ENCODE data around the gene ZNF385B.

The ZNF385B gene

GRCh38 chr2:179857236-179857635 lies 4.2 kb downstream of the ZNF385B start:
- FAIRE-seq: no peak
- no peak for DNase-seq (ENCODE audit: insufficient read length, low spot score)

- FAIRE-seq (no peak), DNase-seq (ENCODE audit: insufficient read length, low spot score) (no peak)
Observed at GRCh38 chr2:179856205-179856604, 5.2 kb downstream of the ZNF385B start.

- no peak for FAIRE-seq
Observed at GRCh38 chr2:179855673-179856072, 5.7 kb downstream of the ZNF385B start.

GRCh38 chr2:179854891-179855290 lies 6.5 kb downstream of the ZNF385B start:
- DNase-seq (ENCODE audit: insufficient read length, low spot score) (no peak), FAIRE-seq (no peak)

More at GRCh38 chr2:179855673-179856072, 5.7 kb downstream of the ZNF385B start:
- no peak for DNase-seq (ENCODE audit: insufficient read length, low spot score)

GRCh38 chr2:179853108-179853507 lies 8.3 kb downstream of the ZNF385B start:
- FAIRE-seq (no peak), DNase-seq (ENCODE audit: insufficient read length, low spot score) (no peak)

- peak; percentile 28 for DNase-seq (ENCODE audit: insufficient read length, low spot score)
- FAIRE-seq: no peak
Observed at GRCh38 chr2:179850188-179850587, 11.2 kb downstream of the ZNF385B start.

- DNase-seq (ENCODE audit: insufficient read length, low spot score): no peak
- no peak for FAIRE-seq
Observed at GRCh38 chr2:179849719-179850118, 11.7 kb downstream of the ZNF385B start.

- DNase-seq (ENCODE audit: insufficient read length, low spot score): no peak
- no peak for FAIRE-seq
Observed at GRCh38 chr2:179843541-179843940, 17.9 kb downstream of the ZNF385B start.

- FAIRE-seq: no peak
- peak; percentile 24 for DNase-seq (ENCODE audit: insufficient read length, low spot score)
Observed at GRCh38 chr2:179842498-179843153, 18.8 kb downstream of the ZNF385B start.

- no peak for DNase-seq (ENCODE audit: insufficient read length, low spot score)
- no peak for FAIRE-seq
Observed at GRCh38 chr2:179840840-179841239, 20.6 kb downstream of the ZNF385B start.

GRCh38 chr2:179837408-179837807 lies 24.0 kb downstream of the ZNF385B start:
- DNase-seq (ENCODE audit: insufficient read length, low spot score) (peak; percentile 30), FAIRE-seq (no peak)

- FAIRE-seq: no peak
- DNase-seq (ENCODE audit: insufficient read length, low spot score): no peak
Observed at GRCh38 chr2:179830043-179830787, 31.2 kb downstream of the ZNF385B start.

GRCh38 chr2:179826297-179826696 lies 35.1 kb downstream of the ZNF385B start:
- FAIRE-seq (no peak), DNase-seq (ENCODE audit: insufficient read length, low spot score) (no peak)

GRCh38 chr2:179825494-179825893 lies 35.9 kb downstream of the ZNF385B start:
- FAIRE-seq (no peak), DNase-seq (ENCODE audit: insufficient read length, low spot score) (no peak)

GRCh38 chr2:179824961-179825360 lies 36.5 kb downstream of the ZNF385B start:
- DNase-seq (ENCODE audit: insufficient read length, low spot score): no peak
- no peak for FAIRE-seq

GRCh38 chr2:179822540-179822939 lies 38.9 kb downstream of the ZNF385B start:
- FAIRE-seq: no peak

GRCh38 chr2:179818546-179818945 lies 42.9 kb downstream of the ZNF385B start:
- FAIRE-seq (no peak), DNase-seq (ENCODE audit: insufficient read length, low spot score) (peak; percentile 4)

More at GRCh38 chr2:179822540-179822939, 38.9 kb downstream of the ZNF385B start:
- DNase-seq (ENCODE audit: insufficient read length, low spot score): no peak

GRCh38 chr2:179817181-179817841 lies 44.1 kb downstream of the ZNF385B start:
- DNase-seq (ENCODE audit: insufficient read length, low spot score): no peak
- peak; percentile 81 for FAIRE-seq

- no peak for DNase-seq (ENCODE audit: insufficient read length, low spot score)
- no peak for FAIRE-seq
Observed at GRCh38 chr2:179814050-179814449, 47.4 kb downstream of the ZNF385B start.

GRCh38 chr2:179812501-179812900 lies 48.9 kb downstream of the ZNF385B start:
- FAIRE-seq (no peak), DNase-seq (ENCODE audit: insufficient read length, low spot score) (no peak)

- DNase-seq (ENCODE audit: insufficient read length, low spot score): no peak
- no peak for FAIRE-seq
Observed at GRCh38 chr2:179811042-179811441, 50.4 kb downstream of the ZNF385B start.

GRCh38 chr2:179809606-179810005 lies 51.8 kb downstream of the ZNF385B start:
- FAIRE-seq: no peak
- DNase-seq (ENCODE audit: insufficient read length, low spot score): no peak
